Osteocyte (in vitro differentiated cells): ENCODE measurements around the gene FAM47E. TPM values are rescaled to one million over a fixed set of nuclear protein-coding genes. Genes with fewer than 3 reads are reported as not detected.

Experiments
- DNase-seq: peaks from one replicate; pipeline ENCODE4 v3.0.0; 2021; ENCODE audit warnings: mixed read lengths; ENCODE audit not compliant: unreplicated experiment; ENCODE audit errors: extremely low spot score
- H3K27ac Mint-ChIP-seq: one replicate; pipeline ENCODE4 v1.8.0; 2021; ENCODE audit warnings: mild to moderate bottlenecking, mixed read lengths; ENCODE audit not compliant: unreplicated experiment
- H3K27me3 Mint-ChIP-seq: one replicate; pipeline ENCODE4 v1.8.0; 2021; ENCODE audit warnings: mixed read lengths; ENCODE audit not compliant: unreplicated experiment
- H3K36me3 Mint-ChIP-seq: one replicate; pipeline ENCODE4 v1.8.0; 2021; ENCODE audit warnings: mixed read lengths; ENCODE audit not compliant: unreplicated experiment
- H3K4me1 Mint-ChIP-seq: one replicate; pipeline ENCODE4 v1.8.0; 2021; ENCODE audit warnings: mixed read lengths; ENCODE audit not compliant: unreplicated experiment
- H3K4me3 Mint-ChIP-seq: one replicate; pipeline ENCODE4 v1.8.0; 2021; ENCODE audit warnings: mild to moderate bottlenecking, moderate library complexity, mixed read lengths; ENCODE audit not compliant: unreplicated experiment
- H3K9me3 Mint-ChIP-seq: one replicate; pipeline ENCODE4 v1.8.0; 2021; ENCODE audit warnings: mixed read lengths; ENCODE audit not compliant: unreplicated experiment
- CTCF ChIP-seq: fragments of 200-600 bp; sonication (generic); IDR thresholded peaks from 2 replicates; pipeline ENCODE4 v1.5.0; 2021; ENCODE audit warnings: antibody characterized with exemption, mild to moderate bottlenecking, moderate library complexity
- total RNA-seq: library from RNA; stranded (reverse); gene quantifications from 2 replicates; pipeline ENCODE4 v1.2.1, GENCODE V29; 2021

The FAM47E gene
- total RNA-seq, 1 donor from 2014 or later, result 0.70 TPM

GRCh38 chr4:76253511-76253910 is 2.0 kb downstream of the FAM47E start:
- DNase-seq, result no peak
- Mint-ChIP-seq H3K4me3 (no peak overlapping the region), H3K4me1 (peaks cover 9% of the 10 kb centered on the region), H3K36me3 (no peaks in the 10 kb centered on the region), H3K27me3 (peaks cover 74% of the 10 kb centered on the region), H3K27ac (no peak overlapping the region), H3K9me3 (no peaks in the 10 kb centered on the region)
- TF ChIP-seq CTCF, result no peak

- no peak for TF ChIP-seq CTCF
- H3K27me3 Mint-ChIP-seq, result peaks cover 57% of the 10 kb centered on the region
- H3K36me3 Mint-ChIP-seq, result peaks cover 4% of the 10 kb centered on the region
- no peak overlapping the region for H3K4me3 Mint-ChIP-seq
- H3K4me1 Mint-ChIP-seq, result peaks cover 8% of the 10 kb centered on the region
- H3K27ac Mint-ChIP-seq, result no peak overlapping the region
- no peak for DNase-seq
- peaks cover 4% of the 10 kb centered on the region for H3K9me3 Mint-ChIP-seq
Measured at GRCh38 chr4:76256032-76256431, 4.5 kb downstream of the FAM47E start.

GRCh38 chr4:76256968-76257367 is 5.4 kb downstream of the FAM47E start:
- Mint-ChIP-seq H3K36me3 (peaks cover 4% of the 10 kb centered on the region), H3K4me1 (peaks cover 1% of the 10 kb centered on the region), H3K9me3 (peaks cover 4% of the 10 kb centered on the region), H3K27ac (no peak overlapping the region), H3K4me3 (no peak overlapping the region), H3K27me3 (peaks cover 58% of the 10 kb centered on the region)
- DNase-seq, result no peak
- TF ChIP-seq CTCF, result no peak

GRCh38 chr4:76257824-76258223 is 6.3 kb downstream of the FAM47E start:
- H3K27me3 Mint-ChIP-seq, result peaks cover 56% of the 10 kb centered on the region
- no peak for TF ChIP-seq CTCF
- peaks cover 4% of the 10 kb centered on the region for H3K9me3 Mint-ChIP-seq
- no peak for DNase-seq
- no peak overlapping the region for H3K4me3 Mint-ChIP-seq
- no peak overlapping the region for H3K27ac Mint-ChIP-seq
- H3K4me1 Mint-ChIP-seq, result no peaks in the 10 kb centered on the region
- H3K36me3 Mint-ChIP-seq, result peaks cover 4% of the 10 kb centered on the region

- TF ChIP-seq CTCF, result no peak
- Mint-ChIP-seq H3K36me3 (peaks cover 4% of the 10 kb centered on the region), H3K4me3 (no peak overlapping the region), H3K27me3 (peaks cover 38% of the 10 kb centered on the region), H3K9me3 (peaks cover 4% of the 10 kb centered on the region), H3K27ac (no peak overlapping the region), H3K4me1 (no peaks in the 10 kb centered on the region)
- no peak for DNase-seq
Measured at GRCh38 chr4:76260571-76260970, 9.1 kb downstream of the FAM47E start.
